Mesendoderm (in vitro differentiated cells): ENCODE measurements around the gene BPIFB6.

ENCODE experiments used
- DNase-seq: peaks from one replicate; pipeline ENCODE4 v3.0.0; 2013
- H2AK5ac ChIP-seq: 2 replicates; pipeline ENCODE4 v1.6.1; 2013; ENCODE audit warnings: low read length, inconsistent platforms
- H2BK120ac ChIP-seq: 2 replicates; pipeline ENCODE4 v1.6.1; 2013; ENCODE audit warnings: low read depth, mild to moderate bottlenecking, low read length, moderate library complexity, mixed read lengths
- H2BK15ac ChIP-seq: replicated peaks from 2 replicates; pipeline ENCODE4 v1.6.1; 2013; ENCODE audit warnings: low read depth, mild to moderate bottlenecking, moderate library complexity
- H2BK5ac ChIP-seq: 2 replicates; pipeline ENCODE4 v1.6.1; 2013; ENCODE audit warnings: low read length, inconsistent platforms
- H3K18ac ChIP-seq: 2 replicates; pipeline ENCODE4 v1.6.1; 2013; ENCODE audit warnings: mild to moderate bottlenecking, low read length, mixed read lengths
- H3K23ac ChIP-seq: one replicate; pipeline ENCODE4 v1.6.1; 2013; ENCODE audit warnings: low read length
- H3K27ac ChIP-seq: 2 replicates; pipeline ENCODE4 v1.5.1; 2013; ENCODE audit warnings: low read depth, mild to moderate bottlenecking, inconsistent platforms, low read length, moderate library complexity
- H3K27me3 ChIP-seq: 2 replicates; pipeline ENCODE4 v1.6.1; 2013; ENCODE audit warnings: low read length, control low read depth, mild to moderate bottlenecking, inconsistent platforms; ENCODE audit not compliant: insufficient read depth, poor library complexity
- H3K36me3 ChIP-seq: 2 replicates; pipeline ENCODE4 v1.6.1; 2013; ENCODE audit warnings: low read length, inconsistent platforms; ENCODE audit not compliant: control insufficient read depth, insufficient read depth
- H3K4ac ChIP-seq: one replicate; pipeline ENCODE4 v1.6.1; 2013; ENCODE audit warnings: low read depth, mild to moderate bottlenecking, low read length, moderate library complexity
- H3K4me1 ChIP-seq: 2 replicates; pipeline ENCODE4 v1.6.1; 2013; ENCODE audit warnings: low read depth, low read length, inconsistent platforms; ENCODE audit not compliant: control insufficient read depth
- H3K4me2 ChIP-seq: 2 replicates; pipeline ENCODE4 v1.6.1; 2013; ENCODE audit warnings: low read length
- H3K4me3 ChIP-seq: 2 replicates; pipeline ENCODE4 v1.5.1; 2013; ENCODE audit warnings: mild to moderate bottlenecking, low read length
- H3K56ac ChIP-seq: one replicate; pipeline ENCODE4 v1.6.1; 2013; ENCODE audit warnings: low read length
- H3K79me1 ChIP-seq: 2 replicates; pipeline ENCODE4 v1.6.1; 2013; ENCODE audit warnings: low read length, inconsistent platforms
- H3K79me2 ChIP-seq: 2 replicates; pipeline ENCODE4 v1.6.1; 2013; ENCODE audit warnings: mild to moderate bottlenecking, low read length; ENCODE audit not compliant: control insufficient read depth, insufficient read depth
- H3K9ac ChIP-seq: 2 replicates; pipeline ENCODE4 v1.6.1; 2013; ENCODE audit warnings: low read length, inconsistent platforms
- H4K5ac ChIP-seq: one replicate; pipeline ENCODE4 v1.6.1; 2013; ENCODE audit warnings: low read length
- H4K8ac ChIP-seq: one replicate; pipeline ENCODE4 v1.6.1; 2013; ENCODE audit warnings: low read depth, mild to moderate bottlenecking, control low read depth, low read length, moderate library complexity
- WGBS: extraction: QIAGEN DNeasy Blood & Tissue Kit; methylation state at CpG from one replicate; pipeline ENCODE4 v1.1.7; 2013; ENCODE audit warnings: low lambda C conversion rate, missing lambda C conversion rate; ENCODE audit not compliant: insufficient coverage; ENCODE audit errors: extremely low coverage; 5-methylcytosine and 5-hydroxymethylcytosine counted together

The BPIFB6 gene

DNA sequence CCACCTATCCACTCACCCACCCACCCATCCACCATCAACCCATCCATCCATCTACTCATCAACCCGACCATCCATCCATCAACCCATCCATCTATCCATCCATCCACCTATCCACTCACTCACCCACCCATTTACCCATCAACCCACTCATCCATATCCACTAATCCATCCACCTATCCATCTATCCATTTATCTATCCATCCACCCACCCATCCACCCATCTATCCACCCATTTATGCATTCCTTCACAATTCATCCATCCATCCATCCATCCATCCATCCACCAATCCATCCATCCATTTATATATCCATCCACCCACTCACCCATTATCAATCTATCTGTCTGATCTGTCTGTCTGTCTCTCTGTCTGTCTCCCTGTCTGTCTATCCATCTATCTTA lies 62.1 kb downstream of the BPIFB6 start:
- no peak overlapping the region for H3K4me2 ChIP-seq
- no peak overlapping the region for H4K8ac ChIP-seq
- no peak overlapping the region for H3K4ac ChIP-seq
- H3K4me3 ChIP-seq = no peak overlapping the region
- no peak overlapping the region for H2BK5ac ChIP-seq
- H3K79me1 ChIP-seq = no peaks in the 10 kb centered on the region
- H2BK15ac ChIP-seq = no peak overlapping the region
- H3K27me3 ChIP-seq = no peaks in the 10 kb centered on the region
- 100% methylated on average over 1 of the region's 1 CpG for WGBS
- H4K5ac ChIP-seq = no peak overlapping the region
- no peaks in the 10 kb centered on the region for H3K79me2 ChIP-seq
- H3K4me1 ChIP-seq = no peaks in the 10 kb centered on the region
- H3K23ac ChIP-seq = no peak overlapping the region
- H3K27ac ChIP-seq = no peak overlapping the region
- H2AK5ac ChIP-seq = no peak overlapping the region
- H3K9ac ChIP-seq = no peak overlapping the region
- no peak for DNase-seq
- no peak overlapping the region for H3K18ac ChIP-seq
- H3K56ac ChIP-seq = no peak overlapping the region
- no peak overlapping the region for H2BK120ac ChIP-seq
- H3K36me3 ChIP-seq = no peaks in the 10 kb centered on the region
